ENCODE measurements around the gene FAM228B. TPM values are rescaled to one million over a fixed set of nuclear protein-coding genes. Genes with fewer than 3 reads are reported as not detected.
"Not testable (repeated sequence)": the region's sequence is repeated elsewhere in the genome, so short reads cannot be mapped to it uniquely, and the experiment has no call there.

FAM228B gene
- total and polyA plus RNA-seq, 9 donors = 24.6 to 76.8 (median 68.8) TPM

DNA sequence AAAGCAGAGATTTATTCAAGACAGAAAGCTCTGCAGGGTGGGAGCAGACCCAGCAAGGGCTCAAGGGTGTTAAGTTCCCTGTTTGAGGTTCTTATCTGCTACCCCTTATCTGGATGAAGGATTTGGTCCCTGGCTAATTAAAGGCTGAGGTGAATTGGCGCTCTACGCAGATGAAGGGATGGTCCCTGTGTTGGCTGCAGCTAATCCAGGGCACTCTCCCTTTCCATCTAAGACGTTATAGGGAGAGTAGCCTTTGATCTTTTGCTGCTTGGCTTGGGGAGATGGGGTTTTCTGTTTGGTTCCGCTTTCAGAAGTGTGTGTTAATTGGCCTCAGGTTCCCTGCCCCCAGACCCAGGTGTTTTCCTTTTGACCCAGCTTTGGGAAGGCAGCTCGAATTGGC, 68.6 kb downstream of the FAM228B start:
- H3K36me3 ChIP-seq = no peaks in the 10 kb centered on the region
- intact Hi-C loops (cut with DNase I) = no loop called here
- H3K4me3 ChIP-seq = no peak overlapping the region
- H3K4me1 ChIP-seq (ENCODE audit: insufficient read depth) = no peaks in the 10 kb centered on the region
- TF ChIP-seq POLR2A (IDR thresholded peaks at IDR 0.05) (no peak), EP300 (IDR thresholded peaks at IDR 0.05) (no peak)
- TF ChIP-seq, protein P1, sequence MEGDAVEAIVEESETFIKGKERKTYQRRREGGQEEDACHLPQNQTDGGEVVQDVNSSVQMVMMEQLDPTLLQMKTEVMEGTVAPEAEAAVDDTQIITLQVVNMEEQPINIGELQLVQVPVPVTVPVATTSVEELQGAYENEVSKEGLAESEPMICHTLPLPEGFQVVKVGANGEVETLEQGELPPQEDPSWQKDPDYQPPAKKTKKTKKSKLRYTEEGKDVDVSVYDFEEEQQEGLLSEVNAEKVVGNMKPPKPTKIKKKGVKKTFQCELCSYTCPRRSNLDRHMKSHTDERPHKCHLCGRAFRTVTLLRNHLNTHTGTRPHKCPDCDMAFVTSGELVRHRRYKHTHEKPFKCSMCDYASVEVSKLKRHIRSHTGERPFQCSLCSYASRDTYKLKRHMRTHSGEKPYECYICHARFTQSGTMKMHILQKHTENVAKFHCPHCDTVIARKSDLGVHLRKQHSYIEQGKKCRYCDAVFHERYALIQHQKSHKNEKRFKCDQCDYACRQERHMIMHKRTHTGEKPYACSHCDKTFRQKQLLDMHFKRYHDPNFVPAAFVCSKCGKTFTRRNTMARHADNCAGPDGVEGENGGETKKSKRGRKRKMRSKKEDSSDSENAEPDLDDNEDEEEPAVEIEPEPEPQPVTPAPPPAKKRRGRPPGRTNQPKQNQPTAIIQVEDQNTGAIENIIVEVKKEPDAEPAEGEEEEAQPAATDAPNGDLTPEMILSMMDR (IDR thresholded peaks at IDR 0.05) = no peak
- WGBS, 3 donors = 71 to 80% (median 78%) methylated on average over 5 of the region's 5 CpGs
- no peak overlapping the region for H3K27ac ChIP-seq
- DNase-seq = no peak
- no peaks in the 10 kb centered on the region for H3K9me3 ChIP-seq
- no peaks in the 10 kb centered on the region for H3K27me3 ChIP-seq

DNA sequence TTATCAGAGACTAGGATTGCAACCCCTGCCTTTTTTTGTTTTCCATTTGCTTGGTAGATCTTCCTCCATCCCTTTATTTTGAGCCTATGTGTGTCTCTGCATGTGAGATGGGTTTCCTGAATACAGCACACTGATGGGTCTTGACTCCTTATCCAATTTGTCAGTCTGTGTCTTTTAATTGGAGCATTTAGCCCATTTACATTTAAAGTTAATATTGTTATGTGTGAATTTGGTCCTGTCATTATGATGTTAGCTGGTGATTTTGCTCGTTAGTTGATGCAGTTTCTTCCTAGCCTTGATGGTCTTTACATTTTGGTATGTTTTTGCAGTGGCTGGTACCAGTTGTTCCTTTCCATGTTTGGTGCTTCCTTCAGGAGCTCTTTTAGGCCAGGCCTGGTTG, 73.9 kb downstream of the FAM228B start:
- intact Hi-C loops (cut with DNase I); H3K9me3 ChIP-seq; H3K27me3 ChIP-seq; H3K4me3 ChIP-seq; H3K27ac ChIP-seq; H3K36me3 ChIP-seq; DNase-seq; H3K4me1 ChIP-seq (ENCODE audit: insufficient read depth): not testable (repeated sequence)
- 92 to 100% (median 96%) methylated on average over 1 of the region's 1 CpG for WGBS, 3 donors

DNA sequence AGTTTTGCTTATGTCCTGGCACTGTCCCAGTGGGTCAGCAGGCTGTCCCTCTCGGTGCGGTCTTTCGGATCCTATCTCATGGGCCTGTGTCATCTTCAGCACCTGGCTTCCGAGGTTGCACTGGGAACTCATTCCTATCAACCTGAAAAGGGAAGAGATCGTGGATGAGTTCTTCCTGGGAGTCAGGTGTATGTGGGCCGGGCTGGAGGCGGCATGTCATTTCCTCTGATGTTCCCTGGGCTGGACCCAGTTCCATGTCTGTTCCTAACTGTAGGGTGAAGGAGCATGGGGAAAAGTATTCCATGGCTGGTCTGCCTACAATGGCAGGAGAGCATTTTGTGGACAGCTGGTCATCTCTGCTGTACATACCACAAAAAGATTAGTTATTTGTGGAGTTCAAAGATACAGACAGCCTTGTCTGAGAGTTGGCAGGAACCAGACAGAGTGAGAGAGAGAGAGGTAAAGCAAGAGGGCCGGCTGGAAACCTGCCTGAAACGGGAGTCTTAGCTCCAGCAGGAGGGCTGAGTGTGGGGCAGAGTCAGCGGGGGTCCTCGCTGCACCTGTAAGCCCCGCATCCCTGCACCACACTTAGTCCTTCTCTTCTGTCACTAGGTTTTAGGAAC, 76.8 kb downstream of the FAM228B start:
- DNase-seq = no peak

DNA sequence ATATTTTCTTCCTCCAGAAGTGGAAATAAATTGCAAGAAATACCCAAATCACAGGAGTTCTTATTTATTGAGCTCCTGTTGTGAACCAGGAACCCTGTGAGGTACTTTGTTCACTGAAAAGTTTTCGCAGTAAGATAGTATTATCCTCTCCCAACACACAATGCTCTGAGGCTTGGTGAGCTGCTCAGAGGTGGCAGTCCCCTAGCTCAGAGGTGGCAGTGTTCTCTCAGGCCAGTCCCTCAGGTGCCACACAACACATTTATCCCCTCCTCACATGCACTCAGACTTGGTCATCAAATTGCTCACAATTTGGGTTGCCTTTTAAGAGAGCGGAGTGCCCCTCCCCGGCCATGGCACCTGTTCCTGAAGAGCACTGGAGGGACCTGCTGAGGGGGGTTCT, 77.5 kb downstream of the FAM228B start:
- TF ChIP-seq EP300 (IDR thresholded peaks at IDR 0.05) (no peak), POLR2A (IDR thresholded peaks at IDR 0.05) (no peak)
- TF ChIP-seq, protein P1 (IDR thresholded peaks at IDR 0.05) = no peak
- Histone ChIP-seq H3K4me1 (ENCODE audit: insufficient read depth) (peaks cover 2% of the 10 kb centered on the region), H3K9me3 (no peaks in the 10 kb centered on the region), H3K36me3 (no peaks in the 10 kb centered on the region), H3K27ac (no peak overlapping the region), H3K4me3 (no peak overlapping the region), H3K27me3 (no peaks in the 10 kb centered on the region)
- intact Hi-C loops (cut with DNase I) = no loop called here
- no peak for DNase-seq
- 89 to 99% (median 98%) methylated on average over 3 of the region's 3 CpGs for WGBS, 3 donors

More for the DNA sequence above, 76.8 kb downstream of the FAM228B start:
- WGBS, 3 donors = 69 to 72% (median 69%) methylated on average over 12 of the region's 12 CpGs
- no peaks in the 10 kb centered on the region for H3K27me3 ChIP-seq
- H3K36me3 ChIP-seq = no peaks in the 10 kb centered on the region
- H3K9me3 ChIP-seq = no peaks in the 10 kb centered on the region
- intact Hi-C loops (cut with DNase I) = no loop called here
- TF ChIP-seq POLR2A (IDR thresholded peaks at IDR 0.05) (no peak), EP300 (IDR thresholded peaks at IDR 0.05) (no peak)
- TF ChIP-seq, protein P1 (IDR thresholded peaks at IDR 0.05) = no peak
- H3K4me1 ChIP-seq (ENCODE audit: insufficient read depth) = peaks cover 2% of the 10 kb centered on the region
- H3K27ac ChIP-seq = no peak overlapping the region
- H3K4me3 ChIP-seq = no peak overlapping the region

DNA sequence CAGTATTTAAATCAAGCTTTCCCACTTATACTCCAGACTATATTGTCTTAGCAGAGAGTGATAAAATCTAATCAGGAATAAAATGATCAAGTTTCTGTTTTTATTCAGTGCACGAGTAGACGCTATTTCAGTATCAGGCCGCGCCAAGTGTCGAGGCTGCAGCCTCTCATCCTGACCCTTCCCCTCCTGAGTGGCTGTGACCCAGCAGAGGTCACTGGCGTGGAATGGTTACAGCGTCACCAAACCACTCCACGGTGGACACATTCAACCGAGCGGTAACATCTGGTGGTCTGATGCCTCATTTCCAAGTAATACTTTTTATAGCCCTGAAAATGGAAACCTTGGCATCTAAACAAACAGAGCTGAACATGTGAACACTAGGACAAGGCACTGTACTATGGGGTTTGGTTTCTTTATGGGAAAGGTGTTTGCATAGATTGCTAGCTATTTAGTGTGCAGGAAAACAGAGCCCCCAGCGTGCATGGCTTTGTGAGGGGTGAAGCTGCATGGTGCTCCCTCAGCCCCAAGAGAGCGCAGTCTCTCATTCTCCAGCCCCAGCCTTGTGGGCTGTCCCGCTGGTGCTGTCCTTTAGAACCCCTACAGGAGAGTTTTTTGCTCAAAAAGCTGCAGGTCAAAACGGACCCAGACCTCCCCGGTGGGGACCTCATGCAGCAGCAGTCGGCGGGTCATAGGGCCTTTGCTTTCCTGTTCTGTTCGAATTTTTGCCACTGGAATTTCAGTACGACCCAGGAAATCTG, 79.9 kb downstream of the FAM228B start:
- H3K9me3 ChIP-seq = no peaks in the 10 kb centered on the region
- DNase-seq = no peak
- H3K27ac ChIP-seq = no peak overlapping the region
- H3K4me1 ChIP-seq (ENCODE audit: insufficient read depth) = peaks cover 2% of the 10 kb centered on the region
- no peak overlapping the region for H3K4me3 ChIP-seq
- H3K36me3 ChIP-seq = no peaks in the 10 kb centered on the region
- WGBS, 3 donors = 66 to 75% (median 68%) methylated on average over 19 of the region's 19 CpGs
- no peaks in the 10 kb centered on the region for H3K27me3 ChIP-seq
- TF ChIP-seq POLR2A (IDR thresholded peaks at IDR 0.05) (no peak), EP300 (IDR thresholded peaks at IDR 0.05) (no peak)
- TF ChIP-seq, protein P1 (IDR thresholded peaks at IDR 0.05) = no peak
- intact Hi-C loops (cut with DNase I) = no loop called here
